GM12878 (cell line): ENCODE data around the gene FBXL17. TPM values are rescaled to one million over a fixed set of nuclear protein-coding genes. Genes with fewer than 3 reads are reported as not detected.

Source experiments
- ATAC-seq: fragments of 200-7000 bp; cut with Tn5 transposase; 3 replicates; pipeline ENCODE4 v1.9.1; 2020; ENCODE audit warnings: mild to moderate bottlenecking, moderate library complexity
- BruUV-seq: library from RNA; stranded (reverse); fragments of 400-500 nt; replicated peaks from 2 replicates; lab custom pipeline; 2021; lab: Mats Ljungman, UMichigan
- CTCF ChIA-PET: fragments of 300-600 bp; sonication (Branson Sonifier 250); formaldehyde crosslinking; extraction: SDS; loops from one replicate; lab custom pipeline; 2021; ENCODE audit warnings: inconsistent platforms; lab: Yijun Ruan, JAX
- POLR2A ChIA-PET: fragments of 350-600 bp; formaldehyde crosslinking; extraction: SDS; loops from one replicate; lab custom pipeline; 2021; ENCODE audit warnings: inconsistent platforms; lab: Charles Lee
- RAD21 ChIA-PET: fragments of 300-600 bp; sonication (Branson Sonifier 250); formaldehyde crosslinking; loops from one replicate; lab custom pipeline; 2023; ENCODE audit warnings: antibody characterized with exemption; ENCODE audit not compliant: unreplicated experiment; lab: Charles Lee
- SMC1A ChIA-PET: fragments of 300-600 bp; sonication (Branson Sonifier 250); formaldehyde crosslinking; loops from one replicate; lab custom pipeline; 2023; ENCODE audit not compliant: unreplicated experiment, uncharacterized antibody; lab: Charles Lee
- DNase-seq: peaks from one replicate; pipeline ENCODE4 v3.0.0-alpha.2; 2011; ENCODE audit warnings: low read depth, low spot score
- FAIRE-seq: peaks from 3 replicates; lab custom pipeline; 2011; peaks lifted over from hg19 to GRCh38; lab: Jason Lieb, UNC
- H2AFZ ChIP-seq: 2 replicates; pipeline ENCODE4 v1.6.0; 2011; ENCODE audit warnings: low read depth, low read length, control low read depth; ENCODE audit not compliant: control insufficient read depth
- H3K27ac ChIP-seq: 2 replicates; pipeline ENCODE4 v1.5.1; 2011; ENCODE audit warnings: control low read depth; ENCODE audit not compliant: control insufficient read depth, insufficient read depth
- H3K27me3 ChIP-seq, 2 experiments: replicated peaks in 1 of 2; 2 replicates each; pipeline versions ENCODE4 v1.6.0 to v1.6.1; 2011; ENCODE audit warnings: low read length in 1 of 2; ENCODE audit not compliant: control insufficient read depth in 2 of 2, insufficient read depth in 2 of 2
- H3K36me3 ChIP-seq, 2 experiments: 2 replicates each; pipeline ENCODE4 v1.5.1; 2011; ENCODE audit warnings: low read length in 1 of 2; ENCODE audit not compliant: control insufficient read depth in 2 of 2, insufficient read depth in 2 of 2
- H3K4me1 ChIP-seq: 2 replicates; pipeline ENCODE4 v1.6.1; 2011; ENCODE audit warnings: mild to moderate bottlenecking, low read length, moderate library complexity, mixed read lengths; ENCODE audit not compliant: control insufficient read depth, insufficient read depth
- H3K4me2 ChIP-seq: 2 replicates; pipeline ENCODE4 v1.6.0; 2011; ENCODE audit warnings: control low read depth; ENCODE audit not compliant: control insufficient read depth, insufficient read depth
- H3K4me3 ChIP-seq: fragments of 200-600 bp; sonication (generic); 2 replicates; pipeline ENCODE4 v1.5.1; 2016
- H3K79me2 ChIP-seq: 2 replicates; pipeline ENCODE4 v1.6.0; 2011; ENCODE audit warnings: low read length; ENCODE audit not compliant: control insufficient read depth, insufficient read depth
- H3K9ac ChIP-seq: 2 replicates; pipeline ENCODE4 v1.8.0; 2011; ENCODE audit warnings: low read length, control low read depth, mixed read lengths; ENCODE audit not compliant: control insufficient read depth, insufficient read depth
- H3K9me3 ChIP-seq: replicated peaks from 3 replicates; pipeline ENCODE4 v1.5.1; 2011; ENCODE audit warnings: mild to moderate bottlenecking, low read length; ENCODE audit not compliant: control insufficient read depth, insufficient read depth
- H4K20me1 ChIP-seq: 2 replicates; pipeline ENCODE4 v1.6.0; 2011; ENCODE audit not compliant: control insufficient read depth, insufficient read depth
- ASH2L ChIP-seq: fragments of 300-600, 200-600 bp; sonication (generic); IDR thresholded peaks from 2 replicates; pipeline ENCODE4 v1.6.1; 2017; ENCODE audit warnings: low read depth, mild to moderate bottlenecking, borderline replicate concordance
- CBX3 ChIP-seq: fragments of 200-600 bp; sonication (generic); IDR thresholded peaks from 2 replicates; pipeline ENCODE4 v1.6.1; 2016; ENCODE audit warnings: low read depth, borderline replicate concordance
- CEBPZ ChIP-seq: fragments of 150-350 bp; IDR thresholded peaks from 2 replicates; pipeline ENCODE4 v1.6.1; 2016; ENCODE audit warnings: low read depth, low read length
- CHD2 ChIP-seq: IDR thresholded peaks from 2 replicates; pipeline ENCODE4 v1.6.1; 2011; ENCODE audit warnings: low read depth, low read length, improper control_type of control experiment, borderline replicate concordance
- CUX1 ChIP-seq: IDR thresholded peaks from 2 replicates; pipeline ENCODE4 v1.6.1; 2012; ENCODE audit warnings: improper control_type of control experiment, low read depth, low read length; ENCODE audit not compliant: insufficient replicate concordance
- E4F1 ChIP-seq: fragments of 450-650 bp; IDR thresholded peaks from 2 replicates; pipeline ENCODE4 v1.6.1; 2018; ENCODE audit warnings: borderline replicate concordance, mild to moderate bottlenecking; ENCODE audit not compliant: partially characterized antibody
- NBN ChIP-seq: fragments of 450-650 bp; IDR thresholded peaks from 2 replicates; pipeline ENCODE4 v1.6.1; 2016
- PAX5 ChIP-seq: IDR thresholded peaks from 2 replicates; pipeline ENCODE4 v1.6.1; 2011; ENCODE audit warnings: low read depth, low read length, borderline replicate concordance
- SMAD5 ChIP-seq: IDR thresholded peaks from 2 replicates; pipeline ENCODE4 v1.6.1; 2016; ENCODE audit warnings: antibody characterized with exemption, low read depth
- ZZZ3 ChIP-seq: IDR thresholded peaks from 2 replicates; pipeline ENCODE4 v1.6.1; 2011; ENCODE audit warnings: low read depth; ENCODE audit not compliant: control insufficient read depth, insufficient read length
- WGBS: methylation state at CpG from one replicate; pipeline ENCODE4 v1.1.6; 2016; ENCODE audit warnings: low lambda C conversion rate; ENCODE audit not compliant: insufficient replicate concordance, insufficient coverage; ENCODE audit errors: missing lambda C conversion rate; 5-methylcytosine and 5-hydroxymethylcytosine counted together
- in situ Hi-C: fragments of 300-500 bp; cut with MboI; formaldehyde crosslinking; loops from 9 replicates; pipeline ENCODE4 v1.14.3; 2018; ENCODE audit warnings: mixed read lengths
- intact Hi-C: fragments of 100-400 bp; cut with micrococcal nuclease; formaldehyde crosslinking; loops from one replicate; pipeline ENCODE4 v1.14.2; 2022; ENCODE audit not compliant: unreplicated experiment
- polyA plus RNA-seq, 11 experiments: library from polyadenylated mRNA; depleted of rRNA in 4 of 11; unstranded in 6 of 11; stranded (reverse) in 5 of 11; fragments of >200 nt; fragmentation: Nextera tagmentation in 4 of 11; fragmentation: Illumina TruSeq in 1 of 11; extraction: Ambion mirVana in 4 of 11; extraction: Trizol in 1 of 11; gene quantifications; 1 replicate in 1 of 11; 2 replicates in 10 of 11; pipeline versions ENCODE4 v1.2.1 to v1.2.3, GENCODE V29; 2011 to 2016; ENCODE audit warnings: inconsistent platforms in 2 of 11, missing spikeins in 2 of 11, low read depth in 1 of 11
- total RNA-seq, 4 experiments: library from RNA; depleted of rRNA in 3 of 4; stranded (reverse); fragments of >200 nt in 3 of 4; fragmentation: Illumina TruSeq in 1 of 4; extraction: Trizol in 1 of 4; gene quantifications; 2 replicates each; pipeline versions ENCODE4 v1.2.1 to v1.2.3, GENCODE V29; 2013 to 2021

Gene FBXL17
- total and polyA plus RNA-seq, 10 of the 15 experiments (the other 5 are each of a cell fraction or from before 2014, with no cell fraction given), result 0.88 to 9.0 (median 4.4) TPM

GRCh38 chr5:108386345-108387061 is 4.6 kb upstream of the FBXL17 start:
- intact Hi-C loops, result loop anchor here (10.0 kb wide), 1 partner anchor 1308 kb away; no protein-coding TSS in a partner anchor
- Histone ChIP-seq H3K79me2 (peaks cover 7% of the 10 kb centered on the region; the same call in 1 of the 2 replicates), H3K27ac (no peak overlapping the region), H3K4me1 (0 out of 2 replicates have a peak, but pooled peaks cover 2% of the 10 kb centered on the region), H3K27me3 (no peaks in the 10 kb centered on the region), H3K4me2 (no peak overlapping the region), H2AFZ (no peak overlapping the region), H3K36me3 (no peaks in the 10 kb centered on the region), H4K20me1 (no peaks in the 10 kb centered on the region), H3K9ac (no peak overlapping the region), H3K9me3 (no peaks in the 10 kb centered on the region), H3K4me3 (no peak overlapping the region)
- BruUV-seq, result no TSS peak
- ChIA-PET SMC1A (no interaction called here), CTCF (interaction anchor here (1.3 kb wide), 1 partner anchor 9 kb away, joined by 3 read pairs; no protein-coding TSS in a partner anchor), POLR2A (no interaction called here), RAD21 (no interaction called here)
- FAIRE-seq (no peak), ATAC-seq (no peak), DNase-seq (no peak)
- WGBS, result 77% methylated on average over 3 of the region's 3 CpGs
- in situ Hi-C loops, result no loop called here
- TF ChIP-seq PAX5 (no peak), SMAD5 (no peak), CBX3 (no peak), ASH2L (no peak), E4F1 (no peak), ZZZ3 (no peak), CEBPZ (no peak), NBN (no peak), CHD2 (no peak), CUX1 (no peak)
